Stimulated activated CD4-positive, alpha-beta T cell treated with anti-CD3 and anti-CD28 coated beads, Interleukin-15, amount 100 ng/mL, for 1 hour (primary cell): ENCODE measurements around the gene FAM180B.
"Not testable (repeated sequence)": the region's sequence is repeated elsewhere in the genome, so short reads cannot be mapped to it uniquely, and the experiment has no call there.

Experiments used
- DNase-seq, 2 donors: peaks; one replicate each; pipeline ENCODE4 v3.0.0-alpha.2; 2020; ENCODE audit warnings: low read depth in 1 of 2, low spot score in 1 of 2

Gene FAM180B

DNA sequence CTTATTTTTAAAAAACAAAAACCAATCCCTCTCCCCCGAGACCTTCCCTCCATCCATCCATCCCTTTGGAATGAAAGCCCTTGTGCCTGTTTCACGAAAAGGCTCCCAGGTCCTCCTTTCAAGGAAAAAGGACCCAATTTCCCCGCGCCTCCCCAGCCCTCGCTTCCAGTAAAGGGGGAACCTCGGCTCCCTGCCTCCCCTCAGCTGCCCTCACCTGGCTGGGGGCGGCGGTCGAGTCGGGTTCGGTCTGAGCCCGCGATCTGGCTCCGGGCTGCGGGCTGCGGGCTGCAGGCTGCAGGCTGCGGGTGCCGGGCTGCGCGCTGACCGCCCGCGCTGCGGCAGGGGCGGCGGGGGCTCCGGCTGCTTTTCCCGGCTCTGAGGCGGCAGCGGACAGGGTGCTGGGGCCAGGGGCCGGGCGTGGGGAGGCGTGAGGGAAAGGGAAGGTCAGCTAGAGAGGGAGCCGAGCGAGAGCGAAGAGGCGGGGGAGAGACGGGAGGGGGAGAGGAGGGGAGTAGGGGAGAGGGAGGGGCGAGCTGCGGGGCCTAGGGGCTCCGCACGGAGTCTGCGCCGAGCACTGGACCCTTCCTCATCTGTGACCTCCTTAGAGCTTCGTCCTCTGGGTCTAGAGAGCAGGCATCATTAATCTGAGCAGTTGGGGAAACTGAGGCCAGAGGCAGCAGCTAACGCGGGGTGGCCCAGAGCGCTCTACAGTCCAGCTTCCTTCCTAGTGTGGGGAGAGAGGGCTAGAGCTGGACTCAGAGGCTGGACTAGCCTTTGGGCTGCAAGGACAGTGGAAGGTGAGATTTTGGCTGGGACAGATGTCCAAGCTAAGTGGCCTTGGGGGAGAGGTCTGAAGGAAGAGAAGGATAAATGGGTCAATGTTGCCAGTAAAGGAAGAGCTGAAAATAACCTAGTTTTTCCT, 7.7 kb downstream of the FAM180B start, which contains the start of gene C1QTNF4:
Gene C1QTNF4, minus strand, starts transcription at position 478 of the 922 bp plus-strand sequence. CDS start 3,601 bp downstream, outside the sequence.
- no peak for DNase-seq

GRCh38 chr11:47595029-47595428, 8.6 kb downstream of the FAM180B start:
- no peak for DNase-seq

DNA sequence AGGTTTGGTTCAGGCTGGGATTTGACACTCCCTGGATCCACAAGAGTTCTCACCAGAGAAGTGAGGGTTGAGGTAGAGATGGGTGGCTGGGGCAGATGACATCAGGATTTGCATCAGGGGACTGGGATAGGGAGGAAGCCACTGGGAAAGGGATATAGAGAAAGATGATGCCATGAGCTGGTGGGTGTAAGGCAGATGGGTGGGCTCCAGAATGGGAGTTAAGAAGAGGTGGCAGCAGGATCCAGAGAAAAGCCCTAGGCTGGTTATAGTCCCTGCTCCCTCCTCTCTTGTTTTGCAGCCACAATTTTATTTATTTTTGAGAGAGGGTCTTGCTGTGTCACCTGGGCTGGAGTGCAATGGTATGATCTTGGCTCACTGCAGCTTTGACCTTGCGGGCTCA, 9.5 kb downstream of the FAM180B start:
- no peak for DNase-seq

DNA sequence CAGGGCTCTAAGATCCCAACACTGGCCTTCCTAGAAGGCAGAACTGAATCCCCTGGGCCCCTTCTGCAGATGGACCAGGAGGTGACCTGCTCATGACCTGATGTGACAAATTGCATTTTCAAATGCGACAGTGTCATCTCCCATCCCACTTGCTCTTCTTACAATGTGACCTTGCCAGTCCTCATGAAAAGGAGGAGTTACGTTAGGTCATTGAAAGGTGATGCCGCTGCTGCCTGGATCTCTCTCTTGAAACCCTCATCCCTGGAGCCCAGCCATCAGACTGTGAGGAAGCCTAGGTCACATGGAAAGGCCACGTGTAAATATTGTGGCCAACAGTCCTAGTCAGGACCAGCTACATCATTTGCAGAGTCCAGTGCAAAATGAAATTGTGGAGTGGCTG, 13.4 kb downstream of the FAM180B start:
- no peak for DNase-seq

DNA sequence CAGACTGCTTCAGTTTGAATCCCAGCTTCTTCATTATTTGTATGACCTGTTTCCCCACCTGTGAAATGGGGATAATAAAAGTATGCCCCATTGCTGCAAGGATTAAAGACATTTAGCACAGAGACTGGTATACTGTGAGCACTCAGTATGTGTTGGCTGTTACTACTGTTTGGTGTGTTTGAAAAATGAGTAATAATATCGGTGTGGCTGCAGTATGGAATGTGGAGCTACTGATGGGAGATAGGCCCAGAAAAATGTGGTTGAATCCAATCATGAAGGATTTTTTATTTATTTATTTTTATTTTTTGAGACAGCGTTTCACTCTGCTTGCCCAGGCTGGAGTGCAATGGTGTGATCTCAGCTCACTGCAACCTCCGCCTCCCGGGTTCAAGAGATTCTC, 16.8 kb downstream of the FAM180B start:
- DNase-seq: no peak

- DNase-seq: no peak
Measured at GRCh38 chr11:47605921-47606320, 19.4 kb downstream of the FAM180B start.

DNA sequence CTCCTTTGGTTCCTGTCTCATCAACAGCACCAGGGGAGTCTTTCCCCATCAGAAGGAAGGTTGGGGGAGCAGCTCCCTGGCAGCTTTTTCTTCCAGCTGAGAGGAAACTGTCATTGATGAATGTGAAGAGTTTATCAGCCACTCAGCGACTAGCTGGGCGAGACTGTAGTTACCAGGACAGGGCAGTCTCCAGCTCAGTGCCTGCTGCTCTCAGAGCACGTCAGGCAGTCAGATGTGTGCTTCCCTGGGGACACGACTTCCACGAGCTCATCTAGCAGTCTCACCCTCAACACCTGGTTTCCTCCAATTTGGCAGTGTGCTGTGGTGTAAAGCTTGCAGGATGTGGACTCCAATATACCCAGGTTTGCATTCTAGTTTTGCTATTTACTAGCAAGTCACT, 20.3 kb downstream of the FAM180B start:
- DNase-seq: no peak

DNA sequence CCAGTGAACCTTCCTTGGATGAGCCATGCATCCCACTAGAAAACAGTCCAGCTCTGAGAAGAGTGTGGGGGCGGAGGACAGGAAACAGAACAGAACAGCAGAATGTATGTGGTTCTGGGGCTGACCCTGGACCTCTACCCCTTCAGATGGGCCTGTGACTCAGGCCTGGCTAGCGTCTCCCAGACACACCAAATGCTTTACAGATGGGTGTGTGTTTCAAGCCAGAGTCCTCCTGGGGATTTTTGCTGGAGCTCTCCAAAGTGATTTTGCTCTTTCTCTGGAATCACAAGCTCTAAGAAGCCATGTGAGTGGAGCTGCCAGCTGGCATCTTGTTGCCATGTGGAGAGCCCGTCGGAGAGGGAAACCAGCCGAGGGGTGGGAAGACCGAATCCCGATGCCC, 20.9 kb downstream of the FAM180B start:
- DNase-seq: no peak

- DNase-seq: no peak
Measured at GRCh38 chr11:47609675-47610074, 23.2 kb downstream of the FAM180B start.

GRCh38 chr11:47611348-47611794, 24.9 kb downstream of the FAM180B start:
- no peak for DNase-seq

DNA sequence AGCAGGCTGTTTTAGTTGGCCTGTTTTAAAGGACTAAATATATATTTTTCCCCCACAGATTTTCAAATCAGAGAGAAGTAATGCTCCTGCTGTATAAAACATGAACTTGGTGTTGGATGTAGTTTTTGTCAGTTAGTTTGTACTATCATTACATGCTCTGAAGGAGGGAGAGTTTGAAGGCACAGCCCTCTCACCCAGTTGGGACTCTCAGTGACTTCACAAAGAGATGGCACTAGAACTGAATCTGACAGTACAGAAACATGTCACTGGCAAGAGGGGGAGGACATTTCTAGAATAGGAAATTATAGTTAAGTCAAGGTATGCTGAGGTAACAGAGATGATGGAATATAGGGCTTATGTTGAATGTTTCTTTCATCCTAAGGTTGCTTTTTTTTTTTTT, 28.8 kb downstream of the FAM180B start:
- no peak for DNase-seq

DNA sequence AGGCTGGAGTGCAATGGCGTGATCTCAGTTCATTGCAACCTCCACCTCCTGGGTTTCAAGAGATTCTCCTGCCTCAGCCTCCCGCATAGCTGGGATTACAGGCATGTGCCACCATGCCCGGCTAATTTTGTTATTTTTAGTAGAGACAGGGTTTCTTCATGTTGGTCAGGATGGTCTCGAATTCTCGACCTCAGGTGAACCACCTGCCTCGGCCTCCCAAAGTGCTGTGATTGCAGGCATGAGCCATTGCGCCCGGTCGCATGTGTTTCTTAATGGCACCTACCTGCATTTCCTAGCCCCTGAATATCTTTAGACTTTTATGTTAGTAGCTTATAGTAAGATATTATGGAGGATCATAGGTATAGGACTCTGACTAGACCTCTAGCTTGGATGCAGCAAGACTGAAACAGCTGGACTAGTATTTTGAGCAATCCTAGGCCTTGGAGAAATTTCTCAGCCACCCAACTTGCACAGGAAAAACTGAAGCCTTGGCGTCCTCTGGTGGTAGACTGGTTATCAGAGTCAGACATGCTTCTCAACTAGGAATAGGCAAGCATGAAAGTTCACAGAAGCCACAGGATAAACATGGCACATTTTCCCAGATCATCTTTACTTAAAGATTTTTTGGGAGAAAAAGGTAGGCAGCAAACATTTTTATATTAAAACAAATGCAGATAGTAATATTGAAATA, 30.4 kb downstream of the FAM180B start:
- DNase-seq: no peak

DNA sequence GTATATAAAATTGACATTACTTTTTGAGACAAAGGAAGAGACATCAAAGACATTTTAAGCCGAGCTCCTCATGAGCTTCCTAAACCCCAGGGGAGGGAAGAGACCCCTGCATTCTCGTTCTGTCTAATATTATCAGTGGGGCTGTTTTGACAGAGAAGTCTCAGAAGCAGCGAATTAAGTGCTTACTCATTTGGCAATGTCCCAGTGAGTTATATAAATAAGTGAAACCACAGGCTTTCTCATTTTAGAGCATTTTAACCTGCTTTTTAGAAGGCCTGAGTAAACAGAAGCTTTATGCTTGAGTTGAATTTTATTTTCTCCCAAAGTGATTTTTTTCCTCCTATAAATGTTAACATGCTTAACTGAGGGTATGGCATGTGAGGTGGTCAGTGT, 30.9 kb downstream of the FAM180B start:
- DNase-seq: no peak

GRCh38 chr11:47620836-47621378, 34.4 kb downstream of the FAM180B start:
- no peak for DNase-seq

- DNase-seq: no peak
Measured at GRCh38 chr11:47626234-47626633, 39.8 kb downstream of the FAM180B start.

GRCh38 chr11:47628026-47628425, 41.5 kb downstream of the FAM180B start:
- no peak for DNase-seq

GRCh38 chr11:47631473-47631872, 45.0 kb downstream of the FAM180B start:
- no peak for DNase-seq

DNA sequence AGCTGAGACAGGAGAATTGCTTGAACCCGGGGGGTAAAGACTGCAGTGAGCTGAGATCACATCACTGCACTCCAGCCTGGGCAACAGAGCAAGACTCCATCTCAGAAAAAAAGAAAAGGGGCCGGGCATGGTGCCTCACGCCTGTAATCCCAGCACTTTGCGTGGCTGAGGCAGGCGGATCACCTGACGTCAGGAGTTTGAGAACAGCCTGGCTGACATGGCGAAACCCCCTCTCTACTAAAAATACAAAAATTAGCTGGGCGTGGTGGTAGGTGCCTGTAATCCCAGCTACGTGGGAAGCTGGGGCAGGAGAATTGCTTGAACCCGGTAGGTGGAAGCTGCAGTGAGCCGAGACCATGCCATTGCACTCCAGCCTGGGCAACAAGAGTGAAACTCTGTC, 49.9 kb downstream of the FAM180B start:
- not testable (repeated sequence) for DNase-seq
